Measurements from ENCODE around the gene CSTB.

DNA sequence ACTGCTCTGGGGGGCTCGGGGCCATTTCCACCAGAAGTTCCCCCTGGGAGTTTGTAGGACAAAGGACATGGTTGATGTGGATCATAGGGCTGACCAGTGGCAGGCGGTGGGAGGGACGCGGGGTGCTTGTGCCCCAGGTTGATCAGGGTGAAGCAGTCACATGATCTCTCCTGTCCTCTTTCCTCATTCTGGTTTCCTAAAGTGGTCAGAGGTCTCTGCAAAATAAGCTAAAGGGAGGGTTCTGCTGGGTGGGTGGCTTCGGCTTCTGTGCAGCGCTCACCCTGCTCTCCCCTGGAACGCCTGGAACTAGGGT is 48.0 kb downstream of the CSTB start:
- no peak for TF ChIP-seq POLR2A (IDR thresholded peaks at IDR 0.05)
- TF ChIP-seq CTCF (IDR thresholded peaks at IDR 0.05): no peak
